Measurements from ENCODE around the gene CARD11. TPM values are rescaled to one million over a fixed set of nuclear protein-coding genes. Genes with fewer than 3 reads are reported as not detected.

CARD11 gene
- total and polyA plus RNA-seq, 2 donors (not counting 1 experiment from before 2014, with no cell fraction given), result 129 to 135 TPM

GRCh38 chr7:2984091-2984490, 59.6 kb downstream of the CARD11 start:
- H3K9ac ChIP-seq (ENCODE audit: low read length), result no peak overlapping the region
- Mint-ChIP-seq H3K9me3 (ENCODE audit: insufficient read depth) (no peaks in the 10 kb centered on the region), H3K27ac (peak overlapping the region; percentile 82), H3K27me3 (no peaks in the 10 kb centered on the region), H3K4me1 (peaks cover 78% of the 10 kb centered on the region), H3K4me3 (no peak overlapping the region)
- H3K27ac ChIP-seq (ENCODE audit: low read length in 2 of 2), result peak overlapping the region; percentile 57 to 92
- H3K4me1 ChIP-seq (ENCODE audit: control insufficient read depth in 2 of 2, insufficient read depth in 2 of 2, low read length in 2 of 2), result peaks cover 57 to 76% of the 10 kb centered on the region in 2 donors
- H3K9me3 ChIP-seq (ENCODE audit: control extremely low read depth in 1 of 3, control insufficient read depth in 2 of 3, insufficient read depth in 1 of 3, low read length in 2 of 3), result peaks cover 0 to 21% (median under 1%) of the 10 kb centered on the region in 3 donors
- H3K27me3 ChIP-seq (replicated peaks in 1 of 4; ENCODE audit: control extremely low read depth in 1 of 4, control insufficient read depth in 3 of 4, insufficient read depth in 4 of 4, low read length in 3 of 4), result no peaks in the 10 kb centered on the region
- H3K79me2 ChIP-seq (ENCODE audit: control insufficient read depth, insufficient read depth, low read length), result peaks cover 99% of the 10 kb centered on the region
- WGBS (ENCODE audit: insufficient coverage), result 58% methylated on average over 3 of the region's 6 CpGs
- H3K4me3 ChIP-seq (ENCODE audit: control extremely low read depth in 1 of 5, extremely low read depth in 1 of 5, insufficient read depth in 1 of 5, low read depth in 2 of 5, low read length in 4 of 5), result no peak overlapping the region
- no peak for ATAC-seq (ENCODE audit: low read depth)
- H3K36me3 ChIP-seq (replicated peaks in 1 of 2; ENCODE audit: control extremely low read depth in 1 of 2, control insufficient read depth in 1 of 2, extremely low read depth in 1 of 2, insufficient read depth in 2 of 2, low read length in 1 of 2), result peaks cover 0 to 24% of the 10 kb centered on the region in 2 experiments
- POLR2A ChIA-PET, result interaction anchor here (0.6 kb wide), 1 partner anchor 39 kb away, joined by 12 read pairs; no protein-coding TSS in a partner anchor
- intact Hi-C loops (cut with micrococcal nuclease), result loop anchor here (10.0 kb wide), 1 partner anchor 611 kb away; no protein-coding TSS in a partner anchor
- TF ChIP-seq CTCF (IDR thresholded peaks at IDR 0.05), result no peak
- TF ChIP-seq EZH2 (IDR thresholded peaks at IDR 0.05; ENCODE audit: borderline replicate concordance, insufficient read depth, low read depth, low read length, poor library complexity, severe bottlenecking), result no peak
- peak overlapping the region; percentile 47 for H3K4me2 ChIP-seq (replicated peaks; ENCODE audit: low read depth, low read length, poor library complexity, severe bottlenecking)
- H4K20me1 ChIP-seq (ENCODE audit: control insufficient read depth, insufficient read depth, low read length, poor library complexity, severe bottlenecking), result peaks cover 53% of the 10 kb centered on the region
- H2AFZ ChIP-seq (ENCODE audit: insufficient read depth, low read depth, low read length, poor library complexity, severe bottlenecking), result no peak overlapping the region
- no peak for DNase-seq
- CTCF ChIA-PET, result no interaction called here

- H2AFZ ChIP-seq (ENCODE audit: insufficient read depth, low read depth, low read length, poor library complexity, severe bottlenecking), result no peak overlapping the region
- H3K9ac ChIP-seq (ENCODE audit: low read length), result no peak overlapping the region
- DNase-seq (no peak), ATAC-seq (ENCODE audit: low read depth) (no peak)
- peaks cover 0 to 24% of the 10 kb centered on the region in 2 experiments for H3K36me3 ChIP-seq (replicated peaks in 1 of 2; ENCODE audit: control extremely low read depth in 1 of 2, control insufficient read depth in 1 of 2, extremely low read depth in 1 of 2, insufficient read depth in 2 of 2, low read length in 1 of 2)
- H3K4me1 ChIP-seq (ENCODE audit: control insufficient read depth in 2 of 2, insufficient read depth in 2 of 2, low read length in 2 of 2), result peaks cover 60 to 81% of the 10 kb centered on the region in 2 donors
- H3K79me2 ChIP-seq (ENCODE audit: control insufficient read depth, insufficient read depth, low read length), result peaks cover 97% of the 10 kb centered on the region
- 80% methylated on average over 4 of the region's 6 CpGs for WGBS (ENCODE audit: insufficient coverage)
- Mint-ChIP-seq H3K27ac (peak overlapping the region; percentile 93), H3K4me3 (no peak overlapping the region), H3K9me3 (ENCODE audit: insufficient read depth) (no peaks in the 10 kb centered on the region), H3K27me3 (no peaks in the 10 kb centered on the region), H3K4me1 (peaks cover 83% of the 10 kb centered on the region)
- H3K4me2 ChIP-seq (replicated peaks; ENCODE audit: low read depth, low read length, poor library complexity, severe bottlenecking), result peak overlapping the region; percentile 47
- H3K27me3 ChIP-seq (replicated peaks in 1 of 4; ENCODE audit: control extremely low read depth in 1 of 4, control insufficient read depth in 3 of 4, insufficient read depth in 4 of 4, low read length in 3 of 4), result no peaks in the 10 kb centered on the region
- H3K4me3 ChIP-seq (ENCODE audit: control extremely low read depth in 1 of 5, extremely low read depth in 1 of 5, insufficient read depth in 1 of 5, low read depth in 2 of 5, low read length in 4 of 5), result no peak overlapping the region
- H4K20me1 ChIP-seq (ENCODE audit: control insufficient read depth, insufficient read depth, low read length, poor library complexity, severe bottlenecking), result peaks cover 50% of the 10 kb centered on the region
- no peak for TF ChIP-seq CTCF (IDR thresholded peaks at IDR 0.05)
- no peak for TF ChIP-seq EZH2 (IDR thresholded peaks at IDR 0.05; ENCODE audit: borderline replicate concordance, insufficient read depth, low read depth, low read length, poor library complexity, severe bottlenecking)
- H3K27ac ChIP-seq (ENCODE audit: low read length in 2 of 2), result peak overlapping the region; percentile 57 to 92
- CTCF ChIA-PET, result no interaction called here
- H3K9me3 ChIP-seq (ENCODE audit: control extremely low read depth in 1 of 3, control insufficient read depth in 2 of 3, insufficient read depth in 1 of 3, low read length in 2 of 3), result peaks cover 0 to 16% (median 0%) of the 10 kb centered on the region in 3 donors
- POLR2A ChIA-PET, result no interaction called here
- intact Hi-C loops (cut with micrococcal nuclease), result loop anchor here (10.0 kb wide), 1 partner anchor 611 kb away; no protein-coding TSS in a partner anchor
Observed at GRCh38 chr7:2983586-2983985, 60.1 kb downstream of the CARD11 start.
